RWPE2 (cell line): ENCODE measurements around the gene PFAS.

ENCODE experiments used
- ATAC-seq: fragments of 200-7000 bp; cut with Tn5 transposase; 3 replicates; pipeline ENCODE4 v1.9.1; 2021; ENCODE audit warnings: low read depth
- DNase-seq: peaks from one replicate; pipeline ENCODE4 v3.0.0-alpha.2; 2020; ENCODE audit warnings: low spot score
- H3K27ac ChIP-seq: fragments of 450-650 bp; 2 replicates; pipeline ENCODE4 v1.5.1; 2017; ENCODE audit warnings: mild to moderate bottlenecking; ENCODE audit not compliant: poor library complexity, severe bottlenecking
- H3K27me3 ChIP-seq: fragments of 250-450 bp; sonication (Bioruptor Pico); 2 replicates; pipeline ENCODE4 v1.5.1; 2021; ENCODE audit warnings: mild to moderate bottlenecking, moderate library complexity; ENCODE audit not compliant: insufficient read depth, poor library complexity, severe bottlenecking
- H3K36me3 ChIP-seq: fragments of 250-450 bp; sonication (Bioruptor Pico); 2 replicates; pipeline ENCODE4 v1.5.1; 2020; ENCODE audit warnings: low read depth, mild to moderate bottlenecking, moderate library complexity
- H3K4me1 ChIP-seq: fragments of 250-450 bp; sonication (Bioruptor Pico); 2 replicates; pipeline ENCODE4 v1.5.1; 2021; ENCODE audit warnings: mild to moderate bottlenecking, moderate library complexity; ENCODE audit not compliant: insufficient read depth, poor library complexity, severe bottlenecking
- H3K4me3 ChIP-seq: fragments of 250-450 bp; sonication (Bioruptor Pico); 2 replicates; pipeline ENCODE4 v1.5.1; 2021; ENCODE audit warnings: mild to moderate bottlenecking, moderate library complexity; ENCODE audit not compliant: severe bottlenecking
- H3K9me3 ChIP-seq: fragments of 250-450 bp; sonication (Bioruptor Pico); 2 replicates; pipeline ENCODE4 v1.5.1; 2021; ENCODE audit warnings: mild to moderate bottlenecking, moderate library complexity; ENCODE audit not compliant: severe bottlenecking
- TF ChIP-seq, protein P1 (sequence below): fragments of 450-650 bp; IDR thresholded peaks from one replicate; pipeline ENCODE4 v1.5.1; 2017; ENCODE audit warnings: mild to moderate bottlenecking, moderate library complexity; ENCODE audit not compliant: poor library complexity, severe bottlenecking

Gene PFAS

DNA sequence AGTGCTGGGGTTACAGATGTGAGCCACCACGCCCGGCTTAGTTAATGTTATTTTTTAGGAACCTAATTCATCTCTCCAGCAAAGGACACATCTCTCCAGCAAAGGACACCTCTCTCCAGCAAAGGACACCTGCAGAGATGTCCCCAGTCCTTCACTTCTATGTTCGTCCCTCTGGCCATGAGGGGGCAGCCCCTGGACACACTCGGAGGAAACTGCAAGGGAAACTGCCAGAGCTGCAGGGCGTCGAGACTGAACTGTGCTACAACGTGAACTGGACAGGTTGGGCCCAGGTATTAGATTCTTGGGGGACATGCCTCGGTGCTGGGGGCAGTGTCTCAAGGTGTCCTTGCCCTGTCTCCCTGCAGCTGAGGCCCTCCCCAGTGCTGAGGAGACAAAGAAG lies 4.7 kb downstream of the PFAS start:
- Histone ChIP-seq H3K36me3 (peaks cover 52% of the 10 kb centered on the region), H3K4me1 (no peaks in the 10 kb centered on the region), H3K9me3 (no peaks in the 10 kb centered on the region), H3K27ac (no peak overlapping the region), H3K27me3 (no peaks in the 10 kb centered on the region), H3K4me3 (no peak overlapping the region)
- DNase-seq (no peak), ATAC-seq (no peak)
- TF ChIP-seq, protein P1, sequence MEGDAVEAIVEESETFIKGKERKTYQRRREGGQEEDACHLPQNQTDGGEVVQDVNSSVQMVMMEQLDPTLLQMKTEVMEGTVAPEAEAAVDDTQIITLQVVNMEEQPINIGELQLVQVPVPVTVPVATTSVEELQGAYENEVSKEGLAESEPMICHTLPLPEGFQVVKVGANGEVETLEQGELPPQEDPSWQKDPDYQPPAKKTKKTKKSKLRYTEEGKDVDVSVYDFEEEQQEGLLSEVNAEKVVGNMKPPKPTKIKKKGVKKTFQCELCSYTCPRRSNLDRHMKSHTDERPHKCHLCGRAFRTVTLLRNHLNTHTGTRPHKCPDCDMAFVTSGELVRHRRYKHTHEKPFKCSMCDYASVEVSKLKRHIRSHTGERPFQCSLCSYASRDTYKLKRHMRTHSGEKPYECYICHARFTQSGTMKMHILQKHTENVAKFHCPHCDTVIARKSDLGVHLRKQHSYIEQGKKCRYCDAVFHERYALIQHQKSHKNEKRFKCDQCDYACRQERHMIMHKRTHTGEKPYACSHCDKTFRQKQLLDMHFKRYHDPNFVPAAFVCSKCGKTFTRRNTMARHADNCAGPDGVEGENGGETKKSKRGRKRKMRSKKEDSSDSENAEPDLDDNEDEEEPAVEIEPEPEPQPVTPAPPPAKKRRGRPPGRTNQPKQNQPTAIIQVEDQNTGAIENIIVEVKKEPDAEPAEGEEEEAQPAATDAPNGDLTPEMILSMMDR: peak; percentile 9

DNA sequence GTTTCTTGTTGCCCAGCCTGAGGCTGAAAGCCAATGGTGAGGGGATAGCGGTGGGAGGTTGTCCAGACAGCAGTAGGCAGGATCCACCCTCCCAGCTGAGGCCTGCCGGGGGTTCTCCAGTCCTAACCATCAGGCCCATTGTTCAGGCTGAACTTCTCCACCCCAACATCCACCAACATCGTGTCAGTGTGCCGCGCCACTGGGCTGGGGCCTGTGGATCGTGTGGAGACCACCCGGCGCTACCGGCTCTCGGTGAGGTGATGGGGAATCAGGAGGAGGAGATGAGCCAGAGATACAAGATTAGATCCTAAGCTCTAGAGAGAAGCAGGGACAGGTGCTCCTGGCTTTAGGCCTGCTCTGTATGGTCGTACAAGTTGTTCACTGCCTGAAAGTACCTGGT lies 5.8 kb downstream of the PFAS start:
- no peaks in the 10 kb centered on the region for H3K4me1 ChIP-seq
- H3K27ac ChIP-seq: no peak overlapping the region
- TF ChIP-seq, protein P1: no peak
- H3K36me3 ChIP-seq: peaks cover 59% of the 10 kb centered on the region
- H3K9me3 ChIP-seq: no peaks in the 10 kb centered on the region
- DNase-seq (no peak), ATAC-seq (no peak)
- H3K4me3 ChIP-seq: no peak overlapping the region
- H3K27me3 ChIP-seq: no peaks in the 10 kb centered on the region

DNA sequence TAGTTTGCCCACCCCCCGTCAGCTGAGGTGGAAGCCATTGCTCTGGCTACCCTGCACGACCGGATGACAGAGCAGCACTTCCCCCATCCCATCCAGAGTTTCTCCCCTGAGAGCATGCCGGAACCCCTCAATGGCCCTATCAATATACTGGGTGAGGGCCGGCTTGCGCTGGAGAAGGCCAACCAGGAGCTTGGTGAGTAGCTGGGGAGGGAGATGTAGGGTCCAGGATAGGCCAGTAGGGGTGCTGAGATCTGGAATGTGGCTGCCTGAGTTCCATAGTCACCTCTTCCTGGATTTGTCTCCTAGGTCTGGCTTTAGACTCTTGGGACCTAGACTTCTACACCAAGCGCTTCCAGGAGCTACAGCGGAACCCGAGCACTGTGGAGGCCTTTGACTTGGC lies 6.4 kb downstream of the PFAS start:
- no peaks in the 10 kb centered on the region for H3K9me3 ChIP-seq
- no peak for DNase-seq
- 0 out of 3 replicates have a peak, but pooled peaks have one; percentile 35 for ATAC-seq
- H3K27ac ChIP-seq: no peak overlapping the region
- no peak overlapping the region for H3K4me3 ChIP-seq
- peaks cover 66% of the 10 kb centered on the region for H3K36me3 ChIP-seq
- TF ChIP-seq, protein P1: no peak
- H3K4me1 ChIP-seq: no peaks in the 10 kb centered on the region
- no peaks in the 10 kb centered on the region for H3K27me3 ChIP-seq

DNA sequence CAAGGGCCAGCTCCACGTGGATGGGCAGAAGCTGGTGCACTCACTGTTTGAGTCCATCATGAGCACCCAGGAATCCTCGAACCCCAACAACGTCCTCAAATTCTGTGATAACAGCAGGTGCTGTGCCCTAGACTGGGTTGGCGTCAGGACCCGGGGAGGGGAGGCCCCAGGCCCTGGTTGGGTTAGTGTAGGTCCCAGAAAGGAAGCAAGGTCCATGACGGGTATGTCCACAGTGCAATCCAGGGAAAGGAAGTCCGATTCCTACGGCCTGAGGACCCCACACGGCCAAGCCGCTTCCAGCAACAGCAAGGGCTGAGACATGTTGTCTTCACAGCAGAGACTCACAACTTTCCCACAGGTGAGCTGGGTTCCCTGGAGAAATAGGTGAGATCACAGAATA lies 7.2 kb downstream of the PFAS start:
- TF ChIP-seq, protein P1: no peak
- DNase-seq: no peak
- Histone ChIP-seq H3K4me1 (no peaks in the 10 kb centered on the region), H3K27ac (no peak overlapping the region), H3K36me3 (peaks cover 72% of the 10 kb centered on the region), H3K9me3 (no peaks in the 10 kb centered on the region), H3K27me3 (no peaks in the 10 kb centered on the region), H3K4me3 (no peak overlapping the region)
- no peak for ATAC-seq

DNA sequence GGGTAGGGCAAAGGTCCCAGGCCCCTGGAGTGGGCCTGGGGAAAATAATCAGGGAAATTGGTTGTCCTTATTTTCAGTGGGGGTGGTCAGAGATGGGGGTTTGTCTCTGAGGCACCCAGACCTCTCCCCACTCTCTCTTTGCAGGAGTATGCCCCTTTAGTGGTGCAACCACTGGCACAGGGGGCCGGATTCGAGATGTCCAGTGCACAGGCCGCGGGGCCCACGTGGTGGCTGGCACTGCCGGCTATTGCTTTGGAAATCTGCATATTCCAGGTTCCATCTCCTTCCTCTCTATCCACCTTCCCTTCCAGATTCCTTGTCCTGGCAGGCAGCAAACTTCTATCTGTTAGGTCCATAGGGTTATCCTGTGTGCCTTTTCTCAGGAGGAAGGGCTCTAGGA lies 7.6 kb downstream of the PFAS start:
- H3K36me3 ChIP-seq: peaks cover 76% of the 10 kb centered on the region
- no peaks in the 10 kb centered on the region for H3K27me3 ChIP-seq
- TF ChIP-seq, protein P1: no peak
- H3K27ac ChIP-seq: no peak overlapping the region
- ATAC-seq (no peak), DNase-seq (no peak)
- H3K4me1 ChIP-seq: no peaks in the 10 kb centered on the region
- no peak overlapping the region for H3K4me3 ChIP-seq
- H3K9me3 ChIP-seq: no peaks in the 10 kb centered on the region
